K562 (cell line): ENCODE results near the gene PPM1L. TPM values are rescaled to one million over a fixed set of nuclear protein-coding genes. Genes with fewer than 3 reads are reported as not detected.

Experiments
- ATAC-seq: fragments of 200-7000 bp; cut with Tn5 transposase; 3 replicates; pipeline ENCODE4 v1.9.1; 2020; ENCODE audit warnings: moderate library complexity
- BruUV-seq: library from RNA; stranded (reverse); fragments of 400-500 nt; replicated peaks from 2 replicates; lab custom pipeline; 2021; lab: Mats Ljungman, UMichigan
- CTCF ChIA-PET: fragments of 300-600 bp; formaldehyde crosslinking; extraction: SDS; loops from one replicate; lab custom pipeline; 2021; ENCODE audit warnings: low intra/inter-chr PET ratio; lab: Yijun Ruan, JAX
- POLR2A ChIA-PET: fragments of 300-600, 350-650 bp; sonication (Branson Sonifier 250); formaldehyde crosslinking; extraction: SDS; loops from one replicate; lab custom pipeline; 2021; ENCODE audit warnings: antibody characterized with exemption, inconsistent platforms; lab: Yijun Ruan, JAX
- DNase-seq, 4 experiments: peaks; one replicate each; pipeline versions ENCODE4 v3.0.0 to v3.0.0-alpha.2; 2011 to 2018; ENCODE audit warnings: low spot score in 3 of 4, mixed read lengths in 3 of 4; ENCODE audit errors: extremely low read depth in 1 of 4
- FAIRE-seq: peaks from 2 replicates; lab custom pipeline; 2011; peaks lifted over from hg19 to GRCh38; lab: Jason Lieb, UNC
- H2AFZ ChIP-seq: 2 replicates; pipeline ENCODE4 v1.6.0; 2011; ENCODE audit warnings: low read depth, low read length, control low read depth, inconsistent platforms
- H3K27ac ChIP-seq: fragments of 200-600 bp; 3 replicates; pipeline ENCODE4 v1.8.0; 2011; ENCODE audit warnings: low read depth, mild to moderate bottlenecking, control low read depth, inconsistent platforms, low read length, moderate library complexity, mixed read lengths; ENCODE audit errors: extremely low read depth
- H3K27me3 ChIP-seq, 2 experiments: fragments of 300-600 bp in 1 of 2; 2 replicates in 1 of 2; 3 replicates in 1 of 2; pipeline versions ENCODE4 v1.6.0 to v1.8.0; 2011; ENCODE audit warnings: inconsistent platforms in 2 of 2, low read length in 2 of 2, mild to moderate bottlenecking in 1 of 2, mixed read lengths in 1 of 2, moderate library complexity in 1 of 2; ENCODE audit not compliant: control insufficient read depth in 2 of 2, insufficient read depth in 2 of 2
- H3K36me3 ChIP-seq: fragments of 300-600 bp; 3 replicates; pipeline ENCODE4 v1.8.0; 2011; ENCODE audit warnings: mild to moderate bottlenecking, low read length, inconsistent platforms; ENCODE audit not compliant: control insufficient read depth, insufficient read depth
- H3K4me1 ChIP-seq, 2 experiments: fragments of 200-600 bp in 1 of 2; replicated peaks in 1 of 2; 2 replicates in 1 of 2; 3 replicates in 1 of 2; pipeline versions ENCODE4 v1.5.1 to v1.8.0; 2011; ENCODE audit warnings: inconsistent platforms in 2 of 2, low read length in 2 of 2, mild to moderate bottlenecking in 1 of 2, mixed read lengths in 1 of 2, moderate library complexity in 1 of 2; ENCODE audit not compliant: control insufficient read depth in 2 of 2, insufficient read depth in 2 of 2
- H3K4me2 ChIP-seq: 2 replicates; pipeline ENCODE4 v1.6.1; 2011; ENCODE audit warnings: low read length, control low read depth, inconsistent platforms, mixed read lengths; ENCODE audit not compliant: insufficient read depth
- H3K4me3 ChIP-seq: fragments of 200-600 bp; sonication (generic), shearing (Covaris generic); 2 replicates; pipeline ENCODE4 v1.5.1; 2016; ENCODE audit warnings: control low read depth, inconsistent platforms
- H3K79me2 ChIP-seq: fragments of 200-600 bp; 3 replicates; pipeline ENCODE4 v1.8.0; 2011; ENCODE audit warnings: low read length, inconsistent platforms; ENCODE audit not compliant: control insufficient read depth, insufficient read depth
- H3K9ac ChIP-seq, 2 experiments: 2 replicates each; pipeline versions ENCODE4 v1.6.0 to v1.6.1; 2011; ENCODE audit warnings: low read depth in 2 of 2, low read length in 2 of 2, control low read depth in 1 of 2, inconsistent platforms in 1 of 2, mild to moderate bottlenecking in 1 of 2, mixed read lengths in 1 of 2; ENCODE audit not compliant: insufficient read depth in 1 of 2
- H3K9me1 ChIP-seq: one replicate; pipeline ENCODE4 v1.6.0; 2011; ENCODE audit warnings: inconsistent platforms, mild to moderate bottlenecking, low read length, moderate library complexity; ENCODE audit not compliant: control insufficient read depth, insufficient read depth
- H3K9me3 ChIP-seq: replicated peaks from 2 replicates; pipeline ENCODE4 v1.5.1; 2011; ENCODE audit warnings: low read depth, low read length, inconsistent platforms; ENCODE audit not compliant: control insufficient read depth, insufficient read depth
- H4K20me1 ChIP-seq: replicated peaks from 2 replicates; pipeline ENCODE4 v1.6.1; 2011; ENCODE audit warnings: low read length, inconsistent platforms, mixed read lengths; ENCODE audit not compliant: control insufficient read depth, insufficient read depth
- ARID2 ChIP-seq: fragments of 450-650 bp; IDR thresholded peaks from 2 replicates; pipeline ENCODE4 v1.6.1; 2017; ENCODE audit warnings: antibody characterized with exemption, mild to moderate bottlenecking
- CHD2 ChIP-seq: IDR thresholded peaks from 2 replicates; pipeline ENCODE4 v1.6.1; 2011; ENCODE audit warnings: low read depth, low read length
- EHMT2 ChIP-seq: fragments of 450-650 bp; IDR thresholded peaks from 2 replicates; pipeline ENCODE4 v1.6.1; 2018; ENCODE audit warnings: antibody characterized with exemption
- IRF9 ChIP-seq: fragments of 450-650 bp; IDR thresholded peaks from 2 replicates; pipeline ENCODE4 v1.6.1; 2016; ENCODE audit warnings: missing biosample characterization, missing genetic modification characterization
- KLF6 ChIP-seq: fragments of 250-450 bp; sonication (Bioruptor Pico); IDR thresholded peaks from 2 replicates; pipeline ENCODE4 v1.4.0; 2020; ENCODE audit warnings: mild to moderate bottlenecking, moderate library complexity, borderline replicate concordance
- MAZ ChIP-seq, 2 experiments: fragments of 450-650 bp in 1 of 2; sonication (generic) in 1 of 2; formaldehyde crosslinking; IDR thresholded peaks in 1 of 2; conservative IDR thresholded peaks in 1 of 2; 2 replicates each; pipeline versions ENCODE4 v1.4.0 to v1.5.0; 2020; ENCODE audit warnings: mild to moderate bottlenecking in 1 of 2, missing genetic modification reagents in 1 of 2
- NR2C1 ChIP-seq, 2 experiments: fragments of 450-650 bp; IDR thresholded peaks; 2 replicates each; pipeline ENCODE4 v1.6.1; 2017; ENCODE audit warnings: mild to moderate bottlenecking in 2 of 2, antibody characterized with exemption in 1 of 2, inconsistent platforms in 1 of 2, missing compliant biosample characterization in 1 of 2, missing genetic modification characterization in 1 of 2
- SRSF7 ChIP-seq: fragments of 200-400 bp; formaldehyde crosslinking; optimal IDR thresholded peaks from 2 replicates; pipeline ENCODE3; 2017; ENCODE audit warnings: mild to moderate bottlenecking, low read depth, low read length
- ZNF395 ChIP-seq: fragments of 200-800 bp; sonication (Bioruptor generic); IDR thresholded peaks from 2 replicates; pipeline ENCODE4 v1.6.1; 2017; ENCODE audit warnings: missing genetic modification characterization, missing compliant biosample characterization
- ZNF407 ChIP-seq: fragments of 450-650 bp; IDR thresholded peaks from 2 replicates; pipeline ENCODE4 v1.6.1; 2016; ENCODE audit warnings: low read depth
- ZNF583 ChIP-seq: fragments of 250-450 bp; sonication (Bioruptor Pico); IDR thresholded peaks from 2 replicates; pipeline ENCODE4 v1.4.0; 2020
- ZNF695 ChIP-seq: fragments of 450-650 bp; formaldehyde crosslinking; IDR thresholded peaks from 2 replicates; pipeline ENCODE4 v1.4.0; 2020; ENCODE audit warnings: mild to moderate bottlenecking, moderate library complexity
- in situ Hi-C: fragments of 300-500 bp; cut with MboI; formaldehyde crosslinking; loops from 4 replicates; pipeline ENCODE4 v1.15.0; 2018; ENCODE audit warnings: inconsistent platforms, mixed read lengths
- intact Hi-C: fragments of 100-400 bp; cut with micrococcal nuclease; formaldehyde crosslinking; loops from 2 replicates; pipeline ENCODE4 v1.14.2; 2022
- polyA plus RNA-seq, 8 experiments: library from polyadenylated mRNA; depleted of rRNA in 4 of 8; stranded (reverse) in 5 of 8; unstranded in 3 of 8; fragments of >200 nt; fragmentation: Nextera tagmentation in 2 of 8; fragmentation: Illumina TruSeq in 1 of 8; extraction: Ambion mirVana in 2 of 8; extraction: Trizol in 1 of 8; gene quantifications; 2 replicates each; pipeline versions ENCODE4 v1.2.1 to v1.2.3, GENCODE V29; 2011 to 2014; ENCODE audit warnings: inconsistent platforms in 1 of 8, missing spikeins in 1 of 8
- total RNA-seq, 7 experiments: library from RNA; depleted of rRNA in 6 of 7; stranded (reverse); fragments of >200 nt in 6 of 7; fragmentation: Illumina TruSeq in 2 of 7; extraction: Trizol in 2 of 7; gene quantifications; 2 replicates each; pipeline versions ENCODE4 v1.2.1 to v1.2.3, GENCODE V29; 2011 to 2021; ENCODE audit warnings: low replicate concordance in 1 of 7

The PPM1L gene
- total and polyA plus RNA-seq, 9 of the 15 experiments (the other 6 are each of a cell fraction or from before 2014, with no cell fraction given): 0.01 to 0.41 (median 0.14) TPM

- H3K9me1 ChIP-seq: no peaks in the 10 kb centered on the region
- intact Hi-C loops (no loop called here), in situ Hi-C loops (no loop called here)
- H3K79me2 ChIP-seq: no peaks in the 10 kb centered on the region
- H3K4me2 ChIP-seq: no peak overlapping the region
- DNase-seq (no peak), FAIRE-seq (no peak), ATAC-seq (no peak)
- no peak overlapping the region for H3K9ac ChIP-seq
- no peaks in the 10 kb centered on the region for H3K27me3 ChIP-seq
- no peaks in the 10 kb centered on the region for H3K4me1 ChIP-seq
- H3K4me3 ChIP-seq: no peak overlapping the region
- H4K20me1 ChIP-seq: no peaks in the 10 kb centered on the region
- ChIA-PET CTCF (no interaction called here), POLR2A (no interaction called here)
- H3K9me3 ChIP-seq: no peaks in the 10 kb centered on the region
- H3K27ac ChIP-seq: no peak overlapping the region
- BruUV-seq: no TSS peak
- H2AFZ ChIP-seq: no peak overlapping the region
- H3K36me3 ChIP-seq: no peaks in the 10 kb centered on the region
- TF ChIP-seq ZNF407: no peak
- no peak for TF ChIP-seq ARID2
- TF ChIP-seq EHMT2: no peak
- TF ChIP-seq ZNF395 (CRISPR knock-in tag): no peak
- TF ChIP-seq ZNF583 (CRISPR knock-in tag): no peak
- no peak for TF ChIP-seq CHD2
- no peak for TF ChIP-seq MAZ (CRISPR knock-in tag; conservative IDR thresholded peaks at IDR 0.05 in 1 of 2, IDR thresholded peaks at IDR 0.05 in 1 of 2)
- no peak for TF ChIP-seq KLF6 (CRISPR knock-in tag)
- TF ChIP-seq IRF9: no peak
- TF ChIP-seq ZNF695 (CRISPR knock-in tag): no peak
- TF ChIP-seq NR2C1 (IDR thresholded peaks at IDR 0.05): no peak
- no peak for TF ChIP-seq NR2C1 (tag; IDR thresholded peaks at IDR 0.05)
- no peak for TF ChIP-seq SRSF7
Observed at GRCh38 chr3:161093895-161094294, 337.9 kb downstream of the PPM1L start.
